Uterus (tissue), 4 donors: ENCODE measurements around the gene SLIT3. TPM values are rescaled to one million over a fixed set of nuclear protein-coding genes. Genes with fewer than 3 reads are reported as not detected.

Source experiments
- DNase-seq, 2 donors: peaks; one replicate each; pipeline ENCODE4 v3.0.0-alpha.2; 2019 to 2020
- H3K27ac ChIP-seq, 2 donors: fragments of 200-600 bp; sonication (generic); 1 replicate in 1 of 2; 2 replicates in 1 of 2; pipeline ENCODE4 v1.5.1; 2016 to 2018
- H3K27me3 ChIP-seq, 2 donors: fragments of 200-600 bp; sonication (generic); one replicate each; pipeline ENCODE4 v1.5.1; 2018 to 2019; ENCODE audit warnings: control low read depth in 1 of 2
- H3K36me3 ChIP-seq, 2 donors: fragments of 200-600 bp; sonication (generic); one replicate each; pipeline ENCODE4 v1.5.1; 2019; ENCODE audit warnings: control low read depth in 1 of 2
- H3K4me1 ChIP-seq, 2 donors: fragments of 200-600 bp; sonication (generic); one replicate each; pipeline ENCODE4 v1.5.1; 2018 to 2019; ENCODE audit warnings: control low read depth in 1 of 2
- H3K4me3 ChIP-seq, 2 donors: fragments of 200-600 bp; sonication (generic); 1 replicate in 1 of 2; 2 replicates in 1 of 2; pipeline ENCODE4 v1.5.1; 2018 to 2019; ENCODE audit warnings: mild to moderate bottlenecking in 1 of 2
- H3K9me3 ChIP-seq, 2 donors: fragments of 200-600 bp; sonication (generic); one replicate each; pipeline ENCODE4 v1.5.1; 2019; ENCODE audit warnings: control low read depth in 1 of 2
- POLR2A ChIP-seq, 2 donors: fragments of 450-650 bp; IDR thresholded peaks; one replicate each; pipeline ENCODE4 v1.6.1; 2016; ENCODE audit warnings: antibody characterized with exemption in 2 of 2, mild to moderate bottlenecking in 1 of 2, moderate library complexity in 1 of 2
- intact Hi-C: fragments of 100-400 bp; cut with DNase I; formaldehyde crosslinking; loops from one replicate; pipeline ENCODE4 v1.15.1; 2023; ENCODE audit warnings: low total_unique reads
- total RNA-seq, 4 donors: library from RNA; depleted of rRNA in 3 of 4; stranded (reverse); fragments of >200 nt in 3 of 4; gene quantifications; one replicate each; pipeline versions ENCODE4 v1.1.0 to v1.2.4, GENCODE V29; 2014 to 2023
- TF ChIP-seq, protein P1 (sequence below), 4 experiments: fragments of 200-600 bp in 2 of 4; fragments of 450-650 bp in 2 of 4; sonication (generic) in 2 of 4; IDR thresholded peaks; one replicate each; pipeline ENCODE4 v1.5.1; 2016 to 2019; ENCODE audit warnings: antibody characterized with exemption in 4 of 4, mild to moderate bottlenecking in 2 of 4, moderate library complexity in 1 of 4
- donor health status: DM: yes; HTN: yes; CAD: no.

The SLIT3 gene
- total RNA-seq, 4 donors from 2014 or later = 9.4 to 62.2 (median 28.1) TPM

DNA sequence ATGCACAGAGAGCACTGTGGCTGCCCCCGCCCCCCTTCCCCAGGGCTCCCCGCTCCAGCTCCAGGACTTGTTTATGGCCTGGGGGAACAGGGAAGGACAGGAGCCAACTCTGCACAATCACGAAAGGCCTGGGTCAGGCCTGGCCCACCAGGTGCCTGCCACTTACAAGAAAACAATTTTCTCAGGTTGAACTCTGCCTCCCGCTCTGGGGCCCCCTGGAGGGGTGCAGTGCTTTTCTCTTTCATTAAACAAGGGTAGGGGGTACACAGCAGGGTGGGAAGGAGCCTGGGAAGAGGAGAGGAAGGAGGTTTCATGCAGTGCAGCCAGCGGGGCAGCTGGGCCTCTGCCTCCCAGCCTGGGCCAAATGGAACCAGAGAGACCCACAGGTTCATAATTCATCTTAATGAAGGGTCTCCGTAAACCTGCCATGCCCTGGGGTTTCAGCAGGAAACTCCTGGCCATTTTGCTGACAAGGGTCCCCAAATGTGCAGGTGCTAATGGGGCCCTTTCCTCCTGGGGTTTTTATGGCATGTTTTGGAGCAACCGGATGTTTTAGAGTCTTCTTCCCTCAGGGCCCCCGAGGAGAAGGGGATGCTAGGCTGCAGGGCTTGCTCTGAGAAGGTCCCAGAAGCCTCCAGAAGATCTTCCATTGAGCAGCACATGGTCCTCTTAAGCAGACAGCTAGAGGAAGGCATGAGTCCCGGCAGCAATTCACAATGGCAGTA is 219.8 kb downstream of the SLIT3 start:
- no peaks in the 10 kb centered on the region for H3K9me3 ChIP-seq
- no peak overlapping the region for H3K27ac ChIP-seq
- TF ChIP-seq, protein P1, sequence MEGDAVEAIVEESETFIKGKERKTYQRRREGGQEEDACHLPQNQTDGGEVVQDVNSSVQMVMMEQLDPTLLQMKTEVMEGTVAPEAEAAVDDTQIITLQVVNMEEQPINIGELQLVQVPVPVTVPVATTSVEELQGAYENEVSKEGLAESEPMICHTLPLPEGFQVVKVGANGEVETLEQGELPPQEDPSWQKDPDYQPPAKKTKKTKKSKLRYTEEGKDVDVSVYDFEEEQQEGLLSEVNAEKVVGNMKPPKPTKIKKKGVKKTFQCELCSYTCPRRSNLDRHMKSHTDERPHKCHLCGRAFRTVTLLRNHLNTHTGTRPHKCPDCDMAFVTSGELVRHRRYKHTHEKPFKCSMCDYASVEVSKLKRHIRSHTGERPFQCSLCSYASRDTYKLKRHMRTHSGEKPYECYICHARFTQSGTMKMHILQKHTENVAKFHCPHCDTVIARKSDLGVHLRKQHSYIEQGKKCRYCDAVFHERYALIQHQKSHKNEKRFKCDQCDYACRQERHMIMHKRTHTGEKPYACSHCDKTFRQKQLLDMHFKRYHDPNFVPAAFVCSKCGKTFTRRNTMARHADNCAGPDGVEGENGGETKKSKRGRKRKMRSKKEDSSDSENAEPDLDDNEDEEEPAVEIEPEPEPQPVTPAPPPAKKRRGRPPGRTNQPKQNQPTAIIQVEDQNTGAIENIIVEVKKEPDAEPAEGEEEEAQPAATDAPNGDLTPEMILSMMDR (IDR thresholded peaks at IDR 0.05) = no peak
- no peak for TF ChIP-seq POLR2A (IDR thresholded peaks at IDR 0.05)
- H3K36me3 ChIP-seq = no peaks in the 10 kb centered on the region
- H3K27me3 ChIP-seq = no peaks in the 10 kb centered on the region
- DNase-seq = no peak
- intact Hi-C loops = no loop called here
- no peaks in the 10 kb centered on the region for H3K4me1 ChIP-seq
- H3K4me3 ChIP-seq = no peak overlapping the region

DNA sequence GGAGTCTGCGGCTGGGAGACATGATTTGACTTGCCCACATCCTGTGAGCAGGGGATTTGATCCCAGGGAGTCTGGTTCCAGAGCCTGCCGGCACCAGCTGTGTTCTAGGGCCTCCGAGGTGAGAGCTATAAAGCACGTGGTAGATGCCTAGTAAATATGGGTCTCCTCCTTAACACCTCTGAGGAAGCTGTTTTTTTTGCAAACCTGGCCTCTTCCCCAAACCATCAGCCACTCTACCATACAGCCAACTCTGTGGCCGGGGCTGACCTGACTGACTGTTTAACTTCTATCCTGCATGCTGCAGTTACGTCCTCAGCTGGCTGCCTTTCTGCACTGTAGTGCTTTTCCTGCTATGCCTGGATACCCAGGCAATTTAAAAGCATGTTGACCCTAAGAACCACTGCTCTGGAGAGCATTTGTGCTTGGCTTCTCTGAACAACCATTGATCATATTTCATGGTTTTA is 220.5 kb downstream of the SLIT3 start:
- Histone ChIP-seq H3K9me3 (no peaks in the 10 kb centered on the region), H3K36me3 (no peaks in the 10 kb centered on the region), H3K4me1 (no peaks in the 10 kb centered on the region), H3K27ac (no peak overlapping the region), H3K27me3 (no peaks in the 10 kb centered on the region), H3K4me3 (no peak overlapping the region)
- TF ChIP-seq, protein P1 (IDR thresholded peaks at IDR 0.05) = no peak
- no peak for TF ChIP-seq POLR2A (IDR thresholded peaks at IDR 0.05)
- no peak for DNase-seq
- intact Hi-C loops = no loop called here

DNA sequence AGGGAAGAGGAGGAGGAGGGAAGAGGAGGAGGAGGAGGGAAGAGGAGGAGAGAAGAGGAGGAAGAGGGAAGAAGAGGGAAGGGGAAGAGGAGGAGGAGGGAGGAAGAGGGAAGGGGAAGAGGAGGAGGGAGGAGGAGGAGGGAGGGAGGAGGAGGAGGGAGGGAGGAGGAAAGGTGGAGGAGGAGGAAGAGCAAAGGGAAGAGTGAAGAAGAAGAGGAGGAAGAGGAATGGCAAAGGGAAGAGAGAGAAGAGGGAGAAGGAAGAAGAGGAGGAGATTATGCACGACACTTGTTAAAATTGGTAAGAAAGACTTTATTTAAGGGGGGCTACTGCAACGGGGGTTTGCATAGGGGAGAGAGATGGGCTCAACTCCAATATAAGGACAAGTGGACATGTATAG is 221.2 kb downstream of the SLIT3 start:
- H3K27ac ChIP-seq = no peak overlapping the region
- H3K9me3 ChIP-seq = no peaks in the 10 kb centered on the region
- H3K4me3 ChIP-seq = no peak overlapping the region
- intact Hi-C loops = no loop called here
- no peaks in the 10 kb centered on the region for H3K27me3 ChIP-seq
- TF ChIP-seq, protein P1 (IDR thresholded peaks at IDR 0.05) = no peak
- TF ChIP-seq POLR2A (IDR thresholded peaks at IDR 0.05) = no peak
- H3K4me1 ChIP-seq = no peaks in the 10 kb centered on the region
- no peaks in the 10 kb centered on the region for H3K36me3 ChIP-seq
- DNase-seq = no peak

DNA sequence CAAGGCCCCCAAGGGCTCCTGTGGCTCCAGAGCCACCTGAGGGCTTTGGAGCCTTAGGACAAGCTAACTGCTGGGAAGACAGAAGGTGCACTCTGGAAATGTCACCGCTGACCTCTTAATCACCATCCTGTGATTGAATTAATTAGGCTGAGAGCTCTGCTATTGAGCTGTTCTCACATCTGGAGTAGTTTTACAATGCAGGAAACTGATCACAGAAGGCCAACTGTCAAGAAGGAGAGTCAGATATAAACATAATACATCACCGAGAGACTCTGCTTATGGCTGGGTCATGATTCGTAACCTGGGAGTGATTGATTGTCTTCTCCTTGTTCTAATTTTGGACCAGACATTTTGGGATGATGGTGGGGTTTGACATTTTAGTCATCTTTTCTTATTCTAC is 226.1 kb downstream of the SLIT3 start:
- Histone ChIP-seq H3K4me3 (no peak overlapping the region), H3K27me3 (no peaks in the 10 kb centered on the region), H3K27ac (no peak overlapping the region), H3K4me1 (no peaks in the 10 kb centered on the region), H3K9me3 (no peaks in the 10 kb centered on the region), H3K36me3 (no peaks in the 10 kb centered on the region)
- no peak for DNase-seq
- intact Hi-C loops = no loop called here
- no peak for TF ChIP-seq POLR2A (IDR thresholded peaks at IDR 0.05)
- TF ChIP-seq, protein P1 (IDR thresholded peaks at IDR 0.05) = no peak

DNA sequence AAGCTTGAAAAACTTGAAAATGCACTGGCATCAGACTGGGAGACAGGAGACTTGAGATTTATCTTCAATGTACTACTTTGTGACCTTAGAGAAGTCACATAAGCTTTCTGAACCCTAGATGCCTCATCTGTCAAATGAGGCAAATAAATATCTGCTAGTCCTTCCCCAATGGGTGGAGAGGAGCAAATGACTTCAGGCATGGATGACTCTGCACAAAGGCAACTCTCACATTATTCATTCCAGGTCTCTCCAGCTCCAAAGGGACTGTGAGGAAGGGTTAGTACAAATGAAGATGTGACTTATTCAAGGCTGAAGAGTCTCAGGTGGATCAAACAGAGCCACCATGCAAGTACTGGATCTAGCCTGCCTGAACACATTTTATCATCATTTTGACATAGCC is 228.7 kb downstream of the SLIT3 start:
- TF ChIP-seq, protein P1 (IDR thresholded peaks at IDR 0.05) = no peak
- TF ChIP-seq POLR2A (IDR thresholded peaks at IDR 0.05) = no peak
- Histone ChIP-seq H3K27me3 (no peaks in the 10 kb centered on the region), H3K4me3 (no peak overlapping the region), H3K4me1 (no peaks in the 10 kb centered on the region), H3K36me3 (no peaks in the 10 kb centered on the region), H3K9me3 (no peaks in the 10 kb centered on the region), H3K27ac (no peak overlapping the region)
- intact Hi-C loops = no loop called here
- no peak for DNase-seq
